Fibroblast of mammary gland (primary cell): ENCODE results near the gene PTPRD.

Source experiments
- DNase-seq: peaks from one replicate; pipeline ENCODE4 v3.0.0-alpha.2; 2010; ENCODE audit warnings: low read depth
- H3K4me3 ChIP-seq: 2 replicates; pipeline ENCODE4 v1.5.1; 2011; ENCODE audit warnings: low read depth, mild to moderate bottlenecking, low read length, moderate library complexity; ENCODE audit not compliant: control insufficient read depth
- TF ChIP-seq, protein P1 (sequence below): conservative IDR thresholded peaks from 2 replicates; pipeline ENCODE4 v1.5.1; 2011; ENCODE audit warnings: low read depth, low read length, inconsistent platforms; ENCODE audit not compliant: control insufficient read depth, insufficient read depth

The PTPRD gene

GRCh38 chr9:8531826-8532415 is 2080.9 kb downstream of the PTPRD start:
- DNase-seq = no peak
- TF ChIP-seq, protein P1, sequence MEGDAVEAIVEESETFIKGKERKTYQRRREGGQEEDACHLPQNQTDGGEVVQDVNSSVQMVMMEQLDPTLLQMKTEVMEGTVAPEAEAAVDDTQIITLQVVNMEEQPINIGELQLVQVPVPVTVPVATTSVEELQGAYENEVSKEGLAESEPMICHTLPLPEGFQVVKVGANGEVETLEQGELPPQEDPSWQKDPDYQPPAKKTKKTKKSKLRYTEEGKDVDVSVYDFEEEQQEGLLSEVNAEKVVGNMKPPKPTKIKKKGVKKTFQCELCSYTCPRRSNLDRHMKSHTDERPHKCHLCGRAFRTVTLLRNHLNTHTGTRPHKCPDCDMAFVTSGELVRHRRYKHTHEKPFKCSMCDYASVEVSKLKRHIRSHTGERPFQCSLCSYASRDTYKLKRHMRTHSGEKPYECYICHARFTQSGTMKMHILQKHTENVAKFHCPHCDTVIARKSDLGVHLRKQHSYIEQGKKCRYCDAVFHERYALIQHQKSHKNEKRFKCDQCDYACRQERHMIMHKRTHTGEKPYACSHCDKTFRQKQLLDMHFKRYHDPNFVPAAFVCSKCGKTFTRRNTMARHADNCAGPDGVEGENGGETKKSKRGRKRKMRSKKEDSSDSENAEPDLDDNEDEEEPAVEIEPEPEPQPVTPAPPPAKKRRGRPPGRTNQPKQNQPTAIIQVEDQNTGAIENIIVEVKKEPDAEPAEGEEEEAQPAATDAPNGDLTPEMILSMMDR = no peak
- H3K4me3 ChIP-seq = no peak overlapping the region

DNA sequence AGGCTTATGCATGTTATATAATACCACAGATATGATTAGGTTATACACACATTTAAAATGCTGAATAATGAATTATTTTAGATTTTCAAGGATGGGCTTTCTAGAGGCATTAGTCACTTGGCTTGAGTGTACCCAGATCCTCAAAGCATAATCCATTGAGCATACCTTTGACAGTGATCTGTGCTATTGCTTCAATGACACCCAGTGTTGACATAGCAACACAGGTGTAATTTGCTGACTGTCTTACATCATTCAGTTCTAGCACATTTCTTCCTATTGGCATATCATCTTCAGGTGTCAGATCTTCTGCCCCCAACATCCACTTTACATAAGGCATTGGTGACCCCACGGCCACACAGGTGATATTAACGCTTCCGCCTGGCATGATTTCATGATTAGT is 2091.7 kb downstream of the PTPRD start:
- H3K4me3 ChIP-seq = no peak overlapping the region
- no peak for DNase-seq
- TF ChIP-seq, protein P1 = no peak

GRCh38 chr9:8515748-8516147 is 2097.1 kb downstream of the PTPRD start:
- DNase-seq = no peak
- no peak overlapping the region for H3K4me3 ChIP-seq
- TF ChIP-seq, protein P1 = no peak

GRCh38 chr9:8514760-8515159 is 2098.0 kb downstream of the PTPRD start:
- H3K4me3 ChIP-seq = no peak overlapping the region
- TF ChIP-seq, protein P1 = no peak
- DNase-seq = no peak

GRCh38 chr9:8508671-8509290 is 2104.0 kb downstream of the PTPRD start:
- H3K4me3 ChIP-seq = no peak overlapping the region
- TF ChIP-seq, protein P1 = no peak
- DNase-seq = no peak

GRCh38 chr9:8494571-8494970 is 2118.2 kb downstream of the PTPRD start:
- H3K4me3 ChIP-seq = no peak overlapping the region
- no peak for DNase-seq
- TF ChIP-seq, protein P1 = no peak
